NCI-H146 treated with DMSO at 0.1 percent for 48 hours (cell line): ENCODE results near the gene KNOP1.
"Not testable (repeated sequence)": the region's sequence is repeated elsewhere in the genome, so short reads cannot be mapped to it uniquely, and the experiment has no call there.

Source experiments
- DNase-seq: peaks from one replicate; lab custom pipeline; 2025; ENCODE audit not compliant: unreplicated experiment; lab: John Stamatoyannopoulos, UW

The KNOP1 gene

DNA sequence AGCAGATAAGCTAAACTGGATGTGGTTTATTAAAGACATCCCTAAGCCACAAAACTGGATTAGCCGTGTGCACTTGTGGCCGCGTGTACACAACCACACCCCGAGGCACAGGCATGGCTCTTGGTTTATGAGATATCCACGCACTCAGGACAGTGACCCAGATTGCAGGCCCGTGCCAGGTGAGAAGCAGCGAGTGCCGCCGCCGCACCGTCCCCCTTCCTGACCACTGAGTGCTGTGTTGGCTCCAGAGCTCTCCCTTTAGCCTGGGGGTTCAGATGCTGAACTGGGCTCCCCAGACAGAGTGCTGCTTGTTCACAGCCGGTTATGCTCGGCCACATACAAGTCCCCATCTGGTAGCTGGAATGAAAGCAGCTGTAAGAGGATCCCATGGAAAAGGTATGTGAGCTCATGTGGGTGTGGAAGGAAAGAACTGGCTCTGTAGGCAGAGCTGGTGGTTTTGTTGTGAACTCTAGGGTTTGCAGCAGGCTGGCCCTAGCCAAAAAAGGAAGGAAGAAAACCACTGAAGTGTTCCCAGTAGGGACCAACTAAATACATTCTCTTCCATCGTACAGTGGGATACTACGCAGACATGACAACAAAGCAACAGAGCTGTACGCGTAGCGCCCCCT is 29.5 kb downstream of the KNOP1 start:
- DNase-seq: no peak

DNA sequence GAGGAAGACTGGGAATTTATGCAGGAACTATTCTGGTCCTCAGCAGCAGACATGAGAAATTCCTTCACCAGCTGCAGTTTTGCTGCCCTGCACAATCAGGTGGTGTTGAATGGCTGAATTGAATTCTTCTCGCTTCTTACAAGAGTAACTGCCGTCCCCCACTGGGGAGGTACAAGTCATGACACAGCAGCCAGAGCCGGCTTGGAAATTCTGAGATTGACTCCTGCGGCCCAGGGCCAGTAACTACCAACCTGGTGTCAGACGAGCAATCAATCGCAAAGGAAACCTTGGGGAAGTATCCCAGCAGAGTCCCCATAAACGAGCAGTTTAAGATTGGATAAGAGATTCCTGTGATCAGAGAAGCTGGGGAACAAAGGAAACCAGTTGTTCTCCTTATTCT is 30.7 kb downstream of the KNOP1 start:
- DNase-seq: no peak

- DNase-seq: no peak
Measured at GRCh38 chr16:19685176-19685575, 32.9 kb downstream of the KNOP1 start.

- no peak for DNase-seq
Measured at GRCh38 chr16:19683453-19684236, 34.4 kb downstream of the KNOP1 start.

DNA sequence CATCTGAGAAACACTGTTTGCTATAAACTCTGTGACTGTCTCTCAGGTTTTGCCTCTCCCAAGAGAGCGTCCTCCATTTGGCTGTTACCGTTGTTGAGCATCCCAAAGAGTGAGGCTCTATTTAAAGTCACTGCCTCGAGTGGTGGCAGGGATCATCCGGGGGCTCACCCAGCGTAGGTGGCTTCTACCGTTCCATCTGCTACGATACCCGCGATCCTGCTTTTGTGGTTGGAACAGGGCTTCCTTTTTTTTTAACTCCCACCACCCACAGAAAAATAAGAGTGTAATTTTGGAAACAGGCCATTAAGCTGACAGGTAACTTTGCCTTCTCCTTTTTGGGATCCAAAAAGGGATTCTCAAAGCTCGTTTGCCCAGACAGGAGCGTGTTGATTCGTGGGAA is 36.4 kb downstream of the KNOP1 start:
- no peak for DNase-seq

DNA sequence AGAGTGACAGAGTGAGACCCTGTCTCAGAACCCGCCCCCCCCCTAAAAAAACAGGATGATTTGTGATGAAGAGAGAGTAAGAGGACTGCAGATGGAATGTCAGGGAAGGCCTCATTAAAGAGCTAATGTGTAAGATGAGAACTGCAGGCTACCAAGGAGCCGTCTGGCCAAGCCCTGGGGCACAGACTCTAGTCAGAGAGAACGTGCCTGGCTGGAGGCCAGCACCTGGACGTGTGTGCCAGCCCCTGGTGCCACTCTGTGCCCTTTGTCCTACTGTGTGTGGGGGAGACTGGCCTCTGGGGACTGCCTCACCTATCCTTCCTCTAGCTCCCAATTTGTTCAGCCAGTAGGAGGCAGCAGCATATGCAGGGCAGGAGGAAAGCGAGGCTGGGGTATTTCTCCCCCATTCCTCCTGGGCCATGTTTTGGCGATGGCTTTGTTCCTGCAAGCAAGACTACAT is 37.1 kb downstream of the KNOP1 start:
- DNase-seq: no peak

DNA sequence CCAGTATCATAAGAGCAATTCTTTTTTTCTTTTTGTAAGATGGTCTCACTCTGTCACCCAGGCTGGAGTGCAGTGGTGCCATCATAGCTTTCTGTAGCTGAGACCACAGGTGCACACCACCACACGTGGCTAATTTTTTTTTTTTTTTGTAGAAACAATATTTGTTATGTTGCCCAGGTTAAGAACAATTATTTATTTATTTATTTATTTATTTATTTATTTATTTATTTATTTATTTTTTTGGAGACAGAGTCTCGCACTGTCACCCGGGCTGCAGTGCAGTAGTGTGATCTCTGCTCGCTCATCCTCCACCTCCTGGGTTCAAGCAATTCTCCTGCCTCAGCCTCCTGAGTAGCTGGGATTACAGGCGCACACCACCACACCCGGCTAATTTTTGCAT is 38.7 kb downstream of the KNOP1 start:
- DNase-seq: not testable (repeated sequence)

DNA sequence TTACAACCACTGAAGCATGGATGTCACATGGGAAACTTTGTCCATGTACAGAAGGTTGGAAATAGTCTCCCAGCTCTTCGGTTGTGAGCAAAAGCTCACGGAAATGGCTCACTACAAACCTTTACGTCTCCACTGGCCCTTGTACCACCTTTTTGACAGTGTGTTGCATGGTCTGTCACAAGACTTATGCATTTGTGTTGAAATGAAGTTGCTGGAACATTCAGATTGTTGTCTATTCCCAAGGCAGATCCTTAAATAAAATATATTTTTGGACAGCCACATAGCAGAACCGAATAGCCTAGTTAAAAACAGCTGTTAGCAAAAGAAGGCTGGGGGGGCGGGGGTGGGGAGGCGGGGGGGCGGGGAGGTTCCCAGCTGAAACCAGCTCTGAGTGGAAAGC is 39.2 kb downstream of the KNOP1 start:
- DNase-seq: no peak

DNA sequence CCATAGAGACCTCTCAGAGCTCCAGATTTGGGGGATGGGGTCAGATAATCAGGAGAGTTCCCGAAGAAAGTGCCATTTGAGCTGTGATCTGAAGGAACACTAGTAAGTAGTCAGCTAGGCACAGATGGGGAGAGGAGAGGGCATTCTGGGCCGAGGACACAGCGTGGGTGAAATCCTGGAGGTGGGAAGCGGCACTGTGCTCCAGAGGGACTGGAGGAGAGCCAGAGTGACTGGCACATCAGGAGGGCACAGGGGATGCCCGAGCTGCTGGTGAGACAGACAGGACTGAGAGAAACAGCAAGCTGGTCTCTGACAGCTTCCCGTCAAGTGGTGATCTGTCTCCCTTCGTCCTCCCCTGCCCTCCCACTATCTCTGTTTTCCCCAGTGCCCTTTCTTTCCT is 40.6 kb downstream of the KNOP1 start:
- DNase-seq: no peak

- DNase-seq: no peak
Measured at GRCh38 chr16:19674485-19674884, 43.5 kb downstream of the KNOP1 start.

DNA sequence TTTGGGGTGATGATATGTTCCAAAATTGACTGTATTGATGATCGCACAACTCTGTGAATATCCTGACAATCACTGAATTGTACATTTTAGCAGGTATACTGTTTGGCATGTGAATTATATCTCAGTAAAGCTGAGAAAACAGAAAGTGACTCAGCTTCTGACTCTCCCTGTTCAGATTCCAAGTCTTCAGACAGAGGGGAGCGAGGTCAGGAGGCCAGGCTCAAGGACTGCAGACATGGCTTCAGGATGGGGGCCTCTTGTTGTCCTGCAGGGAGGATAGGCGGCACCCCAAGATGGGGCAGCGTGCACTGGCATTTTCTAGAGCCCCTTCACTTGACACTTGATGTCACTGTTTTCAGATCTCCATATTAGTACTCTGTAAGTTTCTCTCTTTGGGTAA is 45.6 kb downstream of the KNOP1 start:
- no peak for DNase-seq

DNA sequence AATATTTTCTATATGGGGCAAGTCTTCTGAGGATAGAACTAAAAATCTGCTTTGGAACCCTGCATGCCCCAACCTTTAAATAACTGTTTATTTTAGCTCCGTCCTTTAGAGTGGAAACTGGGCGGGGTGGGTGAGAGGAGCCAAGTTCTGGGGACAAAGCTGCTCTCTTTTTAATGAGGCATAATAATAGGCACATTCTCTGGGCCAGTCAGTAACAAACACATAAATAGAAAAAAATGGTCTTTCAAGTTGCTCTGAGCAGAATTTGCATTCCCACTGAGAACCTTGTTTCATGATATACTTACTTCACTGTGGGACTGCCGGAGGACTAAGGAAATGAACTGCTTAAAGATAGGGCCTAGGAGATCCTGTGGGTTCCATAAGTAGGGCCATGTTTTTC is 51.5 kb downstream of the KNOP1 start:
- no peak for DNase-seq

DNA sequence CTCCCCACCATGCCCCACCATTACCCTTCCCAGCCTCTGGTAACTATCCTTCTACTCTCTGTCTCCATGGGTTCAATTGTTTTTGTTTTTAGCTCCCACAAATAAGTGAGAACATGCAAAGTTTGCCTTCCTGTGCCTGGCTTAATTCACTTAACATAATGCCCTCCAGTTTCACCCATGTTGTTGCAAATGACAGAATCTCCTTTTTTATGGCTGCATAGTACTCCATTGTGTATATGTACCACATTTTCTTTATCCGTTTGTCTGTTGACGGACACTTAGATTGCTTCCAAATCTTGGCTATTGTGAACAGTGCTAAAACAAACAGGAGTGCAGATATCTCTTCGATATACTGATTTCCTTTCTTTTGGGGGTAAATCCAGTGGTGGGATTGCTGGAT is 52.7 kb downstream of the KNOP1 start:
- DNase-seq: not testable (repeated sequence)

- DNase-seq: no peak
Measured at GRCh38 chr16:19664166-19664565, 53.9 kb downstream of the KNOP1 start.

DNA sequence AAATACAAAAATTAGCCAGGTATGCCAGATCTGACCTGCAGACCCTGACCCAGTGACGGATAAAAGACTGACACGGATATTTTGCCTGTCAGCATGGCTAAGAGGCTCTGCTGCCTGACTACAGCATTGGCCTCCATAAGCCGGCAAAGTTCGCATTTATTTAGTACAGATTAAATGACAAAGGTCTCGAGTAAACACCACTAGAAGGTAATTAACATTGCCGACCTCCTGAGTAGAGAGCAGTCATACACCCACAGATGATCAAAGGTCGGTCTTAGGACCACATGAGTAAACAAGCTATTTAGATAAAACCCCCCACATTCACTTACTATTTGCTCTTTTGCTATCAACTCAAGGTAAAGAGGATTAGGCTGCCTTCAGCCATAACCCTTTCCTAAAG is 55.7 kb downstream of the KNOP1 start:
- no peak for DNase-seq

GRCh38 chr16:19660432-19660831 is 57.6 kb downstream of the KNOP1 start:
- DNase-seq: no peak

- DNase-seq: no peak
Measured at GRCh38 chr16:19659554-19659953, 58.5 kb downstream of the KNOP1 start.

DNA sequence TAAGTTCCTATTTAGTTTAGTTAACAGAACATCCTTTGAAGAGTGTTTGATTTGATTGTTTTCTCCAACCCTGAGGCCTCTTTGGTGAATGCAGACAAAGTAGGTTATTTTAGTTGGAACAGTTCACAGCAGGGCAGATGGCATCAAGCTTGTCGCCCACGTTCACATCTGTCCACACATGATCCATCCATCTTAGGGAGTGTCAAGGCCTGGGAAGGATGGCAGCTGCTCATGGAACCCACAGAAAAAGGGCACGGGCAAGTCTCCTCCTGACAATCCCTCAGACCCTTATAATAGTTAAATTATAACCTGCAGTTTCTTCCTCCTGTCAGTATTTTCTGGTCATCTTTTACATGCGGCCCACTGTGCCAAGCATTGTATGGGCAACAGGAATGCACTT is 60.2 kb downstream of the KNOP1 start:
- DNase-seq: no peak

DNA sequence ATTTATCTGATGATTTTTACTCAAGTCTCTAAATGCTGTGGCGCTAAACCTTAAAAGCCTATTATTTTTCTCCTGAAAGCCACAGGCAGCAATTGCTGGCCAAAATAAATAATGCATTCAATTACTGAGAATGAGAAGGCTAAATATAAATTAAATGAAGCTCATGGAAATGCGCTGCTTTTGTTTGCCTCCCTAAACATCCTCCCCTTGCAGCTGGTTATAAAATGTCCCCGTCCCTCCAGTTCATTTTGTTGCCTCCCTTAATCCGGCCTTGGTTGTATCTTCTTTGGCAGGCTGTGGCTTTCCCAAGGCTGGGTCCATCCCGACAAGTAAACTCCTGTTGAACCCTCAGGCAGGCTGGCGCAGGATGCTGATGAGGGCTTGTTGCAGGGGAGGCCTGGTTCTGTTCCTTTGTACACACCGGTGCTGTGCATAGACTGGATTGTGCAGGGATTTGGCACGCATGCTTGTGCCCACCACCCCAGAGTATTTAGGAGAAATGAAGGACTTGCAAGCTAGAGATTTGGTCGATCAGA is 62.7 kb downstream of the KNOP1 start:
- peak; percentile 15 for DNase-seq

DNA sequence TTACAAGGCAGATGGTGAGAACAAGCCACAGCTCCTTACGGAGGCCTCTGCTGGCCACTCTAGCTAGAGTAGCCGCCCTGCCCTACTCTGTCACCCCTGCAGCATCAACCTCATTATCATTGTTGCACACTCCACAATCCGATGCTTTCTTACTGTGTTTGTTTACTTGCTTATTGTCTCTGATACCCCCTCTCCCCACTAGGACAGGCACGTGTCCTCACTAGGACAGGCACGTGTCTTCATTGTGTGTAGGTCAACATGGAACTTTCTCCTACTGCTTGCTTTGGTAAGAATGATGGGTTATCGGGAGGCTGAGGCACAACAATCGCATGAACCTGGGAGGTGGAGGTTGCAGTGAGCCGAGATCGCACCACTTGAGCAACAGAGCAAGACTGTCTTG is 63.9 kb downstream of the KNOP1 start:
- DNase-seq: no peak
